GM19372 (cell line): ENCODE measurements around the gene HUNK.

Source experiments
- ATAC-seq: cut with Tn5 transposase; IDR thresholded peaks from one replicate; pipeline ENCODE4 v1.9.1; 2021; ENCODE audit warnings: mild to moderate bottlenecking, low read depth, moderate library complexity; ENCODE audit not compliant: unreplicated experiment

HUNK gene

DNA sequence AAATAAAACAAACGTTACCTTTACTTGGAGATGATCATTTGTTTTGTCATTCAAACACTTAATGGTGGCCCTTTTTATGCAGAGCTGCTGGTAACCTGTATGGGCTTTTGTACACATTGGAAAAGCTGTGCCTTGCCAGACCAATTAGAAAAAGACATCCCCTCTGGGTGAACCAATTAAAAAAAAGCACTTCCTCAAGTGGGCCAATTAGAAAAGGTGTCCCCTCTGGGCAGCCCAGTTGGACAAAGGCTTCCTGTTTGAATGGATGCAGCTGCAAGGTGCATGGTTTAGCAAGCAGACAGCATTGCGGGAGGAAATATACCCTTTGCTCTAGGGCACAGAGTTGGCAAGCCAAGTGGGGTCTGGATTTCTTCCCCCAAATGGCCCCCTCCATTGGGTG is 21.6 kb downstream of the HUNK start:
- no peak for ATAC-seq

- ATAC-seq: no peak
These were observed 22.4 kb downstream of the HUNK start for GRCh38 chr21:31895077-31895835.

- ATAC-seq: no peak
These were observed 23.2 kb downstream of the HUNK start for GRCh38 chr21:31896019-31896418.

GRCh38 chr21:31897311-31897710 is 24.5 kb downstream of the HUNK start:
- ATAC-seq: no peak

DNA sequence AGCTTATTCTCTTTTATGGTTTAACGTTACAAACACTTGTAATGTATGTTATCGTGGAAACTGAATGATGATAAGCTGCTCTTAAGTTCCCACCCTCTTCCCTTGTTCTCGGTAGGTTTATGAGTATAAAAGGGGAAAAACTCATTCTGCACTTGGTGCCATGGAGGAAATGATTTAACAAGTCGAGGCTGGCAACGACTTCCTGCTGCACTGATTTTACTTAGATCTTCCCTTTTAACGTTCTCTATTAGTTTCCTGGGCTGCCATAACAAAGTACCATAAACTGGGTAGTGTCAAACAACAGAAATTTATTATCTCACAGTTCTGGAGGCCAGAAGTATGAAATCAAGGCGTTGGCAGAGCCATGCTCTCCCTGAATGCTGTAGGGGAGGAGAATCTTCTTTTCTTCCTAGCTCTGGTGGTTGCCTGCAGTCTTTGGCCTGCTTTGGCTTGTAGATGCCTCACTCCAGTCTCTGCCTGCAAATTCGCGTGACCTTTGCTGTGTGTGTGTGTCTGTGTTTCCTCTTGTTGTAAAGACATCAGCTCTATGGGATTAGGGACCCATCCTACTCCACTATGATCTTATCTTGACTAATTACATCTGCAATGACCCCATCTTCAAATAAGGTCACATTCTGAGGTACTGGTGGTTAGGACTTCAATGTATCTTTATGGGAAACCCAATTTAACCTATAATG is 26.3 kb downstream of the HUNK start:
- ATAC-seq: no peak

DNA sequence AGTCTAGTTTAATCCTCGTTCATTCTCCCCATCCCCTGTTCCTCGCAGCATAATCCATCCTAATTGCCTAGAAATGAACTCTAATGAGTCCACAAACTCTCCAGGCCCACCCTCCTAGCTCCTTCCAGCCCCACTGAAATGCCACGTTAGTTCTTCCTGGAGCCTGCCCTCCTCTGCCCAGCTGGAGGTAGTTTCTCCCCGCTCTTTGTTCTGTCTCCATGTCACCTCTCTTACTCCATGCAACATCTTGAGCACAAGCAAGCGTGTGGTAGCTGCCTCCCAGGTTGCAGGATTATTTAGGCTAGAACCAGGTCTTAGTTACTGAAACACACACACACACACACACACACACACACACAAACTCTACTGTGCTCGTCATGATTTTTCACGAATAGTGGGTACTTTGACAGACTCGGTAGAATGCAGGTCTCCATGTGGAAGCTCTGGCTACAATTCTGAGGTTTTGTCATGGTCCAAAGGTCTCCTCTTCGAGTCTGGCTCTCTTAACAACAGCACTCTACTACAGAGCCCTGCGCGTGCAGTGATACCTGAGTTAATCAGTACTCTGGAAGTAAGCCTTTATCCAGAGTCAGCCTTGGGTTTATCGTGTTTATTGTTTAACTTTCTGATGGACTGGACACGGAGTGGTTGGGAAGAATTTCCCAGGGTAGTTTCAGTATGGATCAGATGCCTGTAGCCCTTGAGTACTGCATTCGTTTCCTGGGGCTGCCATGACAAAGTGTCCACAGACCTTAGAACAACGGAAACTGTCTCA is 27.5 kb downstream of the HUNK start:
- no peak for ATAC-seq

GRCh38 chr21:31901315-31901714 is 28.5 kb downstream of the HUNK start:
- ATAC-seq: no peak

DNA sequence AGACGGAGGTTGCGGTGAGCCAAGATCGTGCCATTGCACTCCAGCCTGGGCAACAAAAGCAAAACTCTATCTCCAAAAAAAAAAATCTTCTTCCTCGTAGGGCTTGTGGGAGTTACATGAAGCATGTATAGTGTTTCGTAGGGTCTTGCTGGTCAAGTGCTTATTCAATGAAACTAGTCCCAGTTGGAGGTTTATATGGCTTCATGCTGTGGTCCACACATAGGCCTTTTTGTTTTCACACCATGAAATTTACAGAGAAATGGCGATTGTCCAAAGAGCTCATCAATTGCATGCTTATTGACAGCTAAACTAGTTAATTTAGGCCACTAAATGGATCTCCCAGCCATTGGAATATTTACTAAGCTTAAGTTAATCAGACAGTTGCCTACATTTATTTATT is 29.6 kb downstream of the HUNK start:
- ATAC-seq: no peak

DNA sequence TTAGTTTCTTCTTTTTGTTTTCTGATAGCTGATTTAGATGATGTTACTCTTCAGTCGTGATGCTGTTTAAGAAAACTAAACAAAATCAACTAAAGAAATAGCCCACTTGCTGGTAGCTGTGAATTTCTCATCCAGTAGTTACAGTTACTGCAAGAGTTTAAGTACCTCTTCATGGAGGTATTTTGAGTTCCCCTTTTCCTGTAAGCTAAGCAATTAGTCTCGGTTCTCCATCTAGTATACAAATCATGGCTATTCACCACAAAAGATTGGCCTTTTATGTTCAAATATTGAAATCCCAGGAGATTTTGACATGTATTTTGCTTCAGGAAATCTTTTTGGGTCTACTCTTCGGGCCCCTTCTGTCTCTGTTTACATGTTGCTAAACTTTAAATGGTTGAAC is 31.1 kb downstream of the HUNK start:
- ATAC-seq: no peak

GRCh38 chr21:31905503-31906451 is 33.0 kb downstream of the HUNK start:
- ATAC-seq: no peak

- no peak for ATAC-seq
These were observed 35.5 kb downstream of the HUNK start for GRCh38 chr21:31908106-31909031.

DNA sequence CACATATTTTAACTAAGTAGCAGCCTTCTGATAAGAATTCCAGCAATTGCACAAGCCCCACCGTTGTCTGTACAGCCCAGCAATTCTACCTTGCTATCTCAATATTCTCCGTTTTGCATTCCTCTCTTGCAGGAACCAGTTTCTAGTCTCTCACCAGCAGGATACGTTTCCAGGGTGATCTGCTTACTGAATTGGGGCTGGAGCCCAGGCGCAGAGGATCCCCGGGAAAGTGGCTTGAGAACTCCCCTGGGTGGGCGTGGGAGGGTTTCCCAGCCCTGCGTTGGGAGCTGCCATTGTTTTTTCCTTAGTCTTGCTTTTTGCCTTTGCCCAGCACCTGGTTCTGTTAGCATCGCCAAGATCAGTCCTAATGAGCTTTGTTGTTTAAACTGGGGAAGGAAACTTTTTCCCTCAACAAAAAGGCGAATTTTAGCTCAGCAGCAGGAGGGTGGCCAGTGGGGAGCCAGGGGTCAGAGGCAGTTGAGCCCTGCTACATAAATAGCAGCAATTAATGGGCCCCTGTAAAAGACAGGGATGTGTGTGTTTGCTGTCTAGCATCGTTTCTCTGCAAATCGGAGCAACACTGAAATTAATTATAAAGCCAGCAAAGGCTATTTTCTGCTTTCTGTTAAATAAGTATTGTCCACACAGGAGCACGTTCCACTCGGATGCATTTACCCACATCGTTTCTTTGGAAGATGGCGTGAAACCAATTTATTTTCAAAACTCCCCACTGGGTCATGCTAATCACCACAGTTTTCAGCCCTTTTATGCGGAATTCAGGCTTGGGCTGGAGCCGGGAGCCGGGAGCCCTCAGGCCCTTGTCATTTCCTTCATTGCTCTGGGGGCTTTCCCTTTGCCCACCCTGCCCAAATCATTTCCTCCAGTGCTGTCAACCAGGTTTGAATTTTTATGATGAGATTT is 36.6 kb downstream of the HUNK start:
- ATAC-seq: no peak

DNA sequence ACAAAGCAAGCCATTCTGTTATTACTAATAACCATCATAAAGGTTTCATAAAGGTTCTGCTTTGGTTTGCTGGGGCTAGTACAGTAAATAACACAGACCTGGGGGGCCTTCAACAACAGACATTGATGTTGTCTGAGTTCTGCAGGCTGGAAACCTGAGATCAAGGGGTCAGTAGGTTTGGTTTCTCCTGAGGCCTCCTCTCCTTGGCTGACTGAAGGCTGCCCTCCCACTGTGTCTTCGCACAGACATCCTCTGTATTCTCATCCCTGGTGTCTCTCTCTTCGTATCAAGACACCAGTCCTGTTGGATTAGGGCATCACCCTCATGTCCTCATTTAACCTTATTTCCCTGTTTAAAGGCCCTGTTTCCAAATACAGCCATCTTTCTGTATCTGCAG is 37.3 kb downstream of the HUNK start:
- ATAC-seq: no peak

DNA sequence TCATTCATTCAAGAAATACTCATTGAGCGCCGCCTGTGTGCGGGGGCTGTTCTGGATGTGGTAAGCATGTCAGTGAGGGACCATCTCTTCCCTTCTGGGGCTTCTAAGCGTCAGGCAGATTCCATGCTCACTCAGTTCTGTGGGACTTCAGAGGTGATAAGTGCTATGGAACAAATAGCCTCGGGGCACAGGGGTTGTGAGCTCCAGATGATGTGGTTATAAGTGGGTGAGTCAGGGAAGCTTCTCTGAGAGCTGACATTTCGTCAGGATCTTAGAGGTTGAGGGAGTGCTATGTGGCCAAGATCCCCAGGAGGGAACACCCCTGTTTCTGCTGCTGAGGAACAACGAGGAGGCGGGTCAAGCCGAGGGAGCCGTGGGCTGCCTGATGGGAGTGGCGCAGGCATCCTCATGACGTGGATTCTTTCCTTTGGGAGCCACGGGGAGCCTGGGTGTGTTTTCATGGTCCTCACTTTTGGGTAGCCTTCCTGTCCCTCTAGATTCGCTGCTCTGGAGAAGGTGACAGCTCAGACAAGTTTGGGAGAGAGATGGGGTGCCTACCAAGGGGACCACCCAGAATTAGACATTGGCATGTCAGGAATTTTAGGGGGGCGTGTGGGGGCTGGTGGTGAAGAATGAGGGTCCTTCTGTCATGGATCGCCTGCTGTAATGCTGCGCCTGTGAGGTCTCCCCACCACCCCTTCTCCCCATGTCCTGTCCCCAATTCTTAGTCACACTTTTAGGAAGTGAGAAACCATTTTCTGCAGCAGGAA is 38.5 kb downstream of the HUNK start:
- no peak for ATAC-seq

GRCh38 chr21:31912501-31912900 is 39.7 kb downstream of the HUNK start:
- ATAC-seq: no peak

DNA sequence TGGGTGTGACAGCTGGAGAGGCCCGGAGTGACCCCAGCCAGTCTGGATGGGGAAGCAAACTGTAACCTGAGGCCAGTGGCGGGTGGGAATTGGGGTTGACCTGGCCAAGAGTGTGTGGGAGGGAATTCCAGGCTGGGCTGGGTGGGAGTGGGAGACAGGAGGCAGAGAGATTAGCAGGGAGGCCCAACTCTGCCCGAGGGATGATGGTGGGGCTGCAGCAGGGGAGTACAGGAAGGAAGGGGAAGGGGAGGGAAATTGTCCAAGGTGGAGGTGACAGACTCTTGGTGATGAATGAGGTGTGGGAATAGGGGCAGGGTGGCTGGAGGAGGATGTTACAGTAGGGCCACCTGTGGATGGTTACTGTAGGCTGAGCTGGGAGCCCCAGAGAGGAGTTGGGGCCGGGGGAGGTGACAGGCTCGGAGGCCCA is 40.4 kb downstream of the HUNK start:
- no peak for ATAC-seq

GRCh38 chr21:31914472-31914871 is 41.7 kb downstream of the HUNK start:
- ATAC-seq: no peak
